Cardiac fibroblast (primary cell): ENCODE results near the gene ETS2.

ENCODE experiments used
- DNase-seq, 2 donors: peaks; one replicate each; pipeline versions ENCODE4 v3.0.0 to v3.0.0-alpha.2; 2010; ENCODE audit warnings: low read depth in 2 of 2
- H3K4me3 ChIP-seq, 2 donors: replicated peaks in 1 of 2; 1 replicate in 1 of 2; 2 replicates in 1 of 2; pipeline ENCODE4 v1.5.1; 2011; ENCODE audit warnings: low read depth in 2 of 2, low read length in 2 of 2, mild to moderate bottlenecking in 2 of 2, moderate library complexity in 1 of 2
- CTCF ChIP-seq: IDR thresholded peaks from one replicate; pipeline ENCODE4 v1.5.1; 2011; ENCODE audit warnings: low read depth, mild to moderate bottlenecking, low read length, inconsistent platforms

Gene ETS2

GRCh38 chr21:38863843-38864363 lies 58.2 kb downstream of the ETS2 start:
- no peak for DNase-seq
- no peak for TF ChIP-seq CTCF
- no peak overlapping the region for H3K4me3 ChIP-seq

- no peak for TF ChIP-seq CTCF
- H3K4me3 ChIP-seq = no peak overlapping the region
- DNase-seq = no peak
These were observed 59.2 kb downstream of the ETS2 start for GRCh38 chr21:38864964-38865363.

GRCh38 chr21:38869196-38869595 lies 63.5 kb downstream of the ETS2 start:
- no peak for TF ChIP-seq CTCF
- DNase-seq = no peak
- H3K4me3 ChIP-seq = no peak overlapping the region

- peak; percentile 34 for TF ChIP-seq CTCF
- DNase-seq = peak in 1 of 2 donors; percentile 41
- H3K4me3 ChIP-seq = no peak overlapping the region
These were observed 64.2 kb downstream of the ETS2 start for GRCh38 chr21:38869946-38870345.
